Kidney epithelial cell (primary cell): Measurements from ENCODE around the gene FNDC11. TPM values are rescaled to one million over a fixed set of nuclear protein-coding genes. Genes with fewer than 3 reads are reported as not detected.

Experiments
- DNase-seq: peaks from one replicate; pipeline ENCODE4 v3.0.0-alpha.2; 2010; ENCODE audit warnings: low read depth
- H3K27me3 ChIP-seq: 2 replicates; pipeline ENCODE4 v1.6.0; 2011; ENCODE audit warnings: low read length; ENCODE audit not compliant: control insufficient read depth, insufficient read depth
- H3K36me3 ChIP-seq: 2 replicates; pipeline ENCODE4 v1.5.1; 2011; ENCODE audit warnings: low read length; ENCODE audit not compliant: control insufficient read depth, insufficient read depth
- H3K4me3 ChIP-seq: 2 replicates; pipeline ENCODE4 v1.5.1; 2011; ENCODE audit warnings: low read depth, mild to moderate bottlenecking, control low read depth, low read length
- CTCF ChIP-seq: IDR thresholded peaks from 2 replicates; pipeline ENCODE4 v1.5.1; 2011; ENCODE audit warnings: mild to moderate bottlenecking, moderate library complexity, low read length, control low read depth, inconsistent platforms; ENCODE audit not compliant: insufficient read depth, poor library complexity, severe bottlenecking
- total RNA-seq: library from RNA; depleted of rRNA; stranded (reverse); fragments of >200 nt; gene quantifications from 2 replicates; pipeline ENCODE4 v1.2.3, GENCODE V29; 2015

FNDC11 gene
- total RNA-seq, 1 donor from 2014 or later, result 1.1 TPM

- TF ChIP-seq CTCF, result no peak
- DNase-seq, result no peak
- H3K4me3 ChIP-seq, result peak within 1 kb of the TSS; percentile 22
- H3K27me3 ChIP-seq, result peaks cover 29% of the 10 kb centered on the region
- H3K36me3 ChIP-seq, result no peaks in the 10 kb centered on the region
Observed at GRCh38 chr20:63536997-63537524, 16.9 kb upstream of the FNDC11 start, which contains the start of gene PTK6. Gene PTK6, minus strand, starts transcription at chr20:63537376. Its CDS starts 62 bp downstream, at chr20:63537314.

GRCh38 chr20:63537525-63538203 is 16.3 kb upstream of the FNDC11 start:
- peak; percentile 61 for DNase-seq
- peak; percentile 88 for TF ChIP-seq CTCF
- peak overlapping the region; percentile 22 for H3K4me3 ChIP-seq
- H3K36me3 ChIP-seq, result no peaks in the 10 kb centered on the region
- H3K27me3 ChIP-seq, result peaks cover 26% of the 10 kb centered on the region

GRCh38 chr20:63538204-63539091 is 15.5 kb upstream of the FNDC11 start:
- TF ChIP-seq CTCF, result no peak

GRCh38 chr20:63539092-63539430 is 14.9 kb upstream of the FNDC11 start:
- Histone ChIP-seq H3K4me3 (no peak overlapping the region), H3K36me3 (no peaks in the 10 kb centered on the region), H3K27me3 (peaks cover 19% of the 10 kb centered on the region)
- DNase-seq, result no peak
- TF ChIP-seq CTCF, result no peak

More at GRCh38 chr20:63538204-63539091, 15.5 kb upstream of the FNDC11 start:
- Histone ChIP-seq H3K36me3 (no peaks in the 10 kb centered on the region), H3K27me3 (peaks cover 24% of the 10 kb centered on the region), H3K4me3 (peak overlapping the region; percentile 22)
- no peak for DNase-seq

- Histone ChIP-seq H3K4me3 (no peak overlapping the region), H3K27me3 (peaks cover 13% of the 10 kb centered on the region), H3K36me3 (no peaks in the 10 kb centered on the region)
- DNase-seq, result no peak
- TF ChIP-seq CTCF, result no peak
Observed at GRCh38 chr20:63539441-63540370, 14.3 kb upstream of the FNDC11 start.
